Astrocyte (in vitro differentiated cells and primary cell): Measurements from ENCODE around the gene CDKN1C.

Source experiments
- EZH2 ChIP-seq: IDR thresholded peaks from 2 replicates; pipeline ENCODE4 v1.6.1; 2012; ENCODE audit warnings: mild to moderate bottlenecking, low read length, inconsistent platforms; ENCODE audit not compliant: insufficient read depth
- TF ChIP-seq, protein P1 (sequence below): IDR thresholded peaks from 2 replicates; pipeline ENCODE4 v1.5.1; 2011; ENCODE audit warnings: low read depth, mild to moderate bottlenecking, inconsistent platforms, low read length, moderate library complexity; ENCODE audit not compliant: insufficient read depth

DNA sequence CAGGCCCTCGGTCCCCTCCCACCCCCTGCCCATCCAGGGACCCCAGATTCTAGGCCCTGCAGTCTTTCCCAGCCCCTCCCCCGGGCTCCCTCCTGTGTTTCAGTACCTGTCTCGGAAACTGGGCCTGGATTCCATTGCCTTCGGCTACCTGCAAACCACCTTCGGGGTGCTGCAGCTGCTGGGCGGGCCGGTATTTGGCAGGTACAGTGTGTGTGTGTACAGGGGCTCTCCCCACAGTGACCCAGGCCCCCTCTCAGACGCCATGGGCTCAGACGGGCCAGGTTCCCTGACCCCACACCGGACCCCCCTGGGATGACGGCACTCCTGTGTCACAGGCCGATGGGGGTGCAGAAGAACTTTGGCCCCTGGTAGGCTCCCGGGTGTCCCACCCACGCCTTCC lies 22.6 kb upstream of the CDKN1C start:
- TF ChIP-seq, protein P1, sequence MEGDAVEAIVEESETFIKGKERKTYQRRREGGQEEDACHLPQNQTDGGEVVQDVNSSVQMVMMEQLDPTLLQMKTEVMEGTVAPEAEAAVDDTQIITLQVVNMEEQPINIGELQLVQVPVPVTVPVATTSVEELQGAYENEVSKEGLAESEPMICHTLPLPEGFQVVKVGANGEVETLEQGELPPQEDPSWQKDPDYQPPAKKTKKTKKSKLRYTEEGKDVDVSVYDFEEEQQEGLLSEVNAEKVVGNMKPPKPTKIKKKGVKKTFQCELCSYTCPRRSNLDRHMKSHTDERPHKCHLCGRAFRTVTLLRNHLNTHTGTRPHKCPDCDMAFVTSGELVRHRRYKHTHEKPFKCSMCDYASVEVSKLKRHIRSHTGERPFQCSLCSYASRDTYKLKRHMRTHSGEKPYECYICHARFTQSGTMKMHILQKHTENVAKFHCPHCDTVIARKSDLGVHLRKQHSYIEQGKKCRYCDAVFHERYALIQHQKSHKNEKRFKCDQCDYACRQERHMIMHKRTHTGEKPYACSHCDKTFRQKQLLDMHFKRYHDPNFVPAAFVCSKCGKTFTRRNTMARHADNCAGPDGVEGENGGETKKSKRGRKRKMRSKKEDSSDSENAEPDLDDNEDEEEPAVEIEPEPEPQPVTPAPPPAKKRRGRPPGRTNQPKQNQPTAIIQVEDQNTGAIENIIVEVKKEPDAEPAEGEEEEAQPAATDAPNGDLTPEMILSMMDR, result no peak
- TF ChIP-seq EZH2, result no peak
